ENCODE results near the gene COL20A1.
"Not testable (repeated sequence)": the region's sequence is repeated elsewhere in the genome, so short reads cannot be mapped to it uniquely, and the experiment has no call there.

DNA sequence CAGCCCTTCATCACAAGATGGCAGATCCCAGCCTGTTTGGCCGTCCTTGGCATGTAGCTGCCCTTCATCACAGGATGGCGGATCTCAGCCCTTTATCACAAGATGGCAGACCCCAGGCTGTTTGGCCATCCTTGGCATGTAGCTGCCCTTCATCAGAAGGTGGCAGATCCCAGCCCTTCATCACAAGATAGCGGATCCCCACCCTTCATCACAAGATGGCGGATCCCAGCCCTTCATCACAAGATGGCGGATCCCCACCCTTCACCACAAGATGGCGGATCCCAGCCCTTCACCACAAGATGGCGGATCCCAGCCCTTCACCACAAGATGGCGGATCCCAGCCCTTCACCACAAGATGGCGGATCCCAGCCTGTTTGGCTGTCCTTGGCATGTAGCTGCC lies 42.1 kb downstream of the COL20A1 start:
- not testable (repeated sequence) for TF ChIP-seq POLR2A (IDR thresholded peaks at IDR 0.05); POLR2AphosphoS5 (IDR thresholded peaks at IDR 0.05; ENCODE audit: insufficient read depth in 1 of 2, low read depth in 1 of 2)
- TF ChIP-seq, protein P1, sequence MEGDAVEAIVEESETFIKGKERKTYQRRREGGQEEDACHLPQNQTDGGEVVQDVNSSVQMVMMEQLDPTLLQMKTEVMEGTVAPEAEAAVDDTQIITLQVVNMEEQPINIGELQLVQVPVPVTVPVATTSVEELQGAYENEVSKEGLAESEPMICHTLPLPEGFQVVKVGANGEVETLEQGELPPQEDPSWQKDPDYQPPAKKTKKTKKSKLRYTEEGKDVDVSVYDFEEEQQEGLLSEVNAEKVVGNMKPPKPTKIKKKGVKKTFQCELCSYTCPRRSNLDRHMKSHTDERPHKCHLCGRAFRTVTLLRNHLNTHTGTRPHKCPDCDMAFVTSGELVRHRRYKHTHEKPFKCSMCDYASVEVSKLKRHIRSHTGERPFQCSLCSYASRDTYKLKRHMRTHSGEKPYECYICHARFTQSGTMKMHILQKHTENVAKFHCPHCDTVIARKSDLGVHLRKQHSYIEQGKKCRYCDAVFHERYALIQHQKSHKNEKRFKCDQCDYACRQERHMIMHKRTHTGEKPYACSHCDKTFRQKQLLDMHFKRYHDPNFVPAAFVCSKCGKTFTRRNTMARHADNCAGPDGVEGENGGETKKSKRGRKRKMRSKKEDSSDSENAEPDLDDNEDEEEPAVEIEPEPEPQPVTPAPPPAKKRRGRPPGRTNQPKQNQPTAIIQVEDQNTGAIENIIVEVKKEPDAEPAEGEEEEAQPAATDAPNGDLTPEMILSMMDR (IDR thresholded peaks at IDR 0.05) = not testable (repeated sequence)

Data from vagina (tissue), 2 donors.